Activated T-cell treated with anti-CD3 and anti-CD28 coated beads for 1 hour (primary cell): ENCODE measurements around the gene SOST.

Source experiments
- DNase-seq: peaks from one replicate; pipeline ENCODE4 v3.0.0-alpha.2; 2020; ENCODE audit warnings: low read depth

The SOST gene

DNA sequence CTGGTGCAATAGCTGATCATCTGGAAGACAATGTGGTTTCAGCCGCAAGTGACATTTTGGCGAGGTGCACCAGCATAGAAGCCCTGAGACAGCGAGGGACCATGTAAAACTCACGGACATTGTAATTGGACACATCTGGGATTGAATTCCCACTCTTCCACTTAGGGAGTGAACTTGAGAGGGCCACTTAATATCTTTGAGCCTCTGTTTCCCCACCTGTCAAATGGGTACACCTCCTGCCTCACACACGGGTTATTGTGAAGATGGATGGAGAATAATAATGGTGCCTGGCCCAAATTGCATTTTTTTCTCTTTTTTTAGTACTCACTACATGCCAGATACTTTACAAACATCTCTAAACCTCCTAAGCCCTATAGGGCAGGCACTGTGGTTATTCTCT lies 51.4 kb downstream of the SOST start:
- no peak for DNase-seq

DNA sequence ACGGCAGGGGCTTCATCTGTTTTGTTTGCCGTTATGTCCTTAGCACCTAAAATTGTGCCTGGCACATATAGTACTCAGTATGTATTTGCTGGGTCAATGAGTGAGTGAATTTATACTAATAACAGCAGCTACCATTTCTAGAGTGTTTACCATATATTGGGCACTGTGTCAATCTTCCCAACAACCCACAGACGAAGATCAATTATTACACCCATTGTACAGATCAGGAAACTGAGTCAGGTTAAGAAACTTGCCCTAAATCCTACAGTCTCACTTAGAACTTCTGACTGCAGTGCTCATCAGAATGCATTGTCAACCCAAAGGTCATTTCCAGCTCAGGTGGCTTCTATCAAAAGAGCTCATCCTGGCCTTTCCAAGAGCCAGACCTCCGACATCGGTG lies 52.4 kb downstream of the SOST start:
- no peak for DNase-seq
